NB4 (cell line): ENCODE results near the gene BNC2.

Source experiments
- CTCF ChIP-seq: IDR thresholded peaks from one replicate; pipeline ENCODE4 v1.5.1; 2012; ENCODE audit warnings: low read depth, low read length
- MAX ChIP-seq: IDR thresholded peaks from 2 replicates; pipeline ENCODE4 v1.6.1; 2011; ENCODE audit warnings: low read depth, low read length
- MYC ChIP-seq: IDR thresholded peaks from 2 replicates; pipeline ENCODE4 v1.6.1; 2011; ENCODE audit warnings: low read depth, low read length
- POLR2A ChIP-seq: IDR thresholded peaks from 2 replicates; pipeline ENCODE4 v1.6.1; 2011; ENCODE audit warnings: mild to moderate bottlenecking; ENCODE audit not compliant: insufficient read length; ENCODE audit errors: extremely low read depth

GRCh38 chr9:16406526-16407225 is 463.8 kb downstream of the BNC2 start:
- no peak for TF ChIP-seq CTCF
- TF ChIP-seq MAX, result no peak
- TF ChIP-seq POLR2A, result no peak
- TF ChIP-seq MYC, result no peak
